Neural crest cell (in vitro differentiated cells): ENCODE data around the gene NOX3. TPM values are rescaled to one million over a fixed set of nuclear protein-coding genes. Genes with fewer than 3 reads are reported as not detected.

Experiments used
- DNase-seq: peaks from one replicate; pipeline ENCODE4 v3.0.0; 2021; ENCODE audit warnings: low read depth, mixed read lengths, low spot score
- H3K27ac Mint-ChIP-seq: one replicate; pipeline ENCODE4 v1.8.0; 2021; ENCODE audit warnings: mild to moderate bottlenecking, mixed read lengths; ENCODE audit not compliant: unreplicated experiment
- H3K27me3 Mint-ChIP-seq: 2 replicates; pipeline ENCODE4 v1.8.0; 2021; ENCODE audit warnings: low read depth, mild to moderate bottlenecking, mixed read lengths
- H3K36me3 Mint-ChIP-seq: 2 replicates; pipeline ENCODE4 v1.8.0; 2021; ENCODE audit warnings: low read depth, mild to moderate bottlenecking, mixed read lengths
- H3K4me1 Mint-ChIP-seq: 2 replicates; pipeline ENCODE4 v1.8.0; 2021; ENCODE audit warnings: mixed read lengths
- H3K4me3 Mint-ChIP-seq: one replicate; pipeline ENCODE4 v1.8.0; 2021; ENCODE audit warnings: mild to moderate bottlenecking, mixed read lengths
- H3K9me3 Mint-ChIP-seq: 2 replicates; pipeline ENCODE4 v1.8.0; 2021; ENCODE audit warnings: mixed read lengths
- total RNA-seq: library from RNA; stranded (reverse); gene quantifications from 2 replicates; pipeline ENCODE4 v1.2.1, GENCODE V29; 2021
- TF ChIP-seq, protein P1 (sequence below): fragments of 200-600 bp; sonication (generic); conservative IDR thresholded peaks from 2 replicates; pipeline ENCODE4 v1.5.0; 2021; ENCODE audit warnings: antibody characterized with exemption, mild to moderate bottlenecking

Gene NOX3
- total RNA-seq, 1 donor from 2014 or later, result not detected

DNA sequence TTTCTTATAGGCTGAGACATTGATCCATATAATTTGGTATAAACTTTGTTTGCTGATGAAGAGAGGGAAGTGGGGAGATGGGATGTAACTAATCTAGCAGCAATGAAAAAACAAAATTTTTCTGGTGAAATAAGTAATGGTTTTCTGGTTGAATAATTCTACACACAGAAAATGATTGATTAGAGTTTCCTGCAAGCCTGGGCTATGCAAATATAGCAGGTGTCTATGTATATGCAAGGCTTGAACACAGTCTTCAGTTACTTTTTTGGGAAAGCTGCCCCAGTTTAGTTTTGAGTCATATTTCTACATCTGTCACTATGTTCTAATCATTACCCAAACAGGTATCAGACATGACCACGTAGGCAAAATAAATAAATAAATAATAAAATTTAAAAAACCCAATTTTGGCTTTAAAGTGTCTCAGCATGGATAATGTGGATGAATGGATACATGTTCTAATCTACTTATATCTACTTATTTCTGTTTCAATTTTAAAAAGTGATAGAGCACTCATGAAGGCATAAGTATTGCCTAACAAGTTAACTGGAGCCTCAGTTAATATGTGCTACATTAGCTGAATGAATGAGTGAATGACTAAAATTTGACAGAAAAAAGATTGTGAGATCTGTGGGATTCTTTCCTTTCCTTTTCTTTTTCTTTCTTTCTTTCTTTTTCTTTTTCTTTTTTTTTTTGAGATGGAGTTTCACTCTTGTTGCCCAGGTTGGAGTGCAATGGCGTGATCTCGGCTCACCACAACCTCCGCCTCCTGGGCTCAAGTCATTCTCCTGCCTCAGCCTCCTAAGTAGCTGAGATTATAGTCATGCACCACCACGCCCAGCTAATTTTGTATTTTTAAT lies 104.1 kb downstream of the NOX3 start:
- Mint-ChIP-seq H3K27me3 (no peaks in the 10 kb centered on the region), H3K4me3 (no peak overlapping the region), H3K27ac (no peak overlapping the region), H3K4me1 (no peaks in the 10 kb centered on the region), H3K36me3 (peaks cover 9% of the 10 kb centered on the region), H3K9me3 (peaks cover 29% of the 10 kb centered on the region)
- TF ChIP-seq, protein P1, sequence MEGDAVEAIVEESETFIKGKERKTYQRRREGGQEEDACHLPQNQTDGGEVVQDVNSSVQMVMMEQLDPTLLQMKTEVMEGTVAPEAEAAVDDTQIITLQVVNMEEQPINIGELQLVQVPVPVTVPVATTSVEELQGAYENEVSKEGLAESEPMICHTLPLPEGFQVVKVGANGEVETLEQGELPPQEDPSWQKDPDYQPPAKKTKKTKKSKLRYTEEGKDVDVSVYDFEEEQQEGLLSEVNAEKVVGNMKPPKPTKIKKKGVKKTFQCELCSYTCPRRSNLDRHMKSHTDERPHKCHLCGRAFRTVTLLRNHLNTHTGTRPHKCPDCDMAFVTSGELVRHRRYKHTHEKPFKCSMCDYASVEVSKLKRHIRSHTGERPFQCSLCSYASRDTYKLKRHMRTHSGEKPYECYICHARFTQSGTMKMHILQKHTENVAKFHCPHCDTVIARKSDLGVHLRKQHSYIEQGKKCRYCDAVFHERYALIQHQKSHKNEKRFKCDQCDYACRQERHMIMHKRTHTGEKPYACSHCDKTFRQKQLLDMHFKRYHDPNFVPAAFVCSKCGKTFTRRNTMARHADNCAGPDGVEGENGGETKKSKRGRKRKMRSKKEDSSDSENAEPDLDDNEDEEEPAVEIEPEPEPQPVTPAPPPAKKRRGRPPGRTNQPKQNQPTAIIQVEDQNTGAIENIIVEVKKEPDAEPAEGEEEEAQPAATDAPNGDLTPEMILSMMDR, result no peak
- DNase-seq, result no peak

DNA sequence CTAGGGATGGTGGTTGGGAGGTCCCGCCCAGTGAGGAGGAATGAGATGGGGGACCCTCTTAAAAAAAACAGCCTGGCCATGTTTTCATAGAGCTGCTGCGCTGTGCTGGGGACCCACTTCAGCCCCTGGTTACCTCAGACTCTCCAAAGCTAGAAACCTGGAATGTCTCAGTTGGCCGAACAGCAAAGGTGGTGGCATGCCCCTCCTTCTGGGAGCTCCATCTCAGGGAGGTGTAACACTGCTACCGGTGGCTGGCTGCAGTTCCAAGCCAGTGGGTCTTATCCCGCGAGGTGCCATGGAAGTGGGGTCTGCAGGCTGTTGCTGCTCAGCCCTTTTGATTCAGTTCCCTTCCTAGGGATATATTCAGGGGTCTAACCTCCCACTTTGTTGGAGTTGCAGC lies 105.7 kb downstream of the NOX3 start:
- no peak for DNase-seq
- peaks cover 12% of the 10 kb centered on the region for H3K36me3 Mint-ChIP-seq
- no peaks in the 10 kb centered on the region for H3K27me3 Mint-ChIP-seq
- H3K27ac Mint-ChIP-seq, result no peak overlapping the region
- no peak overlapping the region for H3K4me3 Mint-ChIP-seq
- TF ChIP-seq, protein P1, result no peak
- H3K9me3 Mint-ChIP-seq, result peaks cover 36% of the 10 kb centered on the region
- no peaks in the 10 kb centered on the region for H3K4me1 Mint-ChIP-seq

DNA sequence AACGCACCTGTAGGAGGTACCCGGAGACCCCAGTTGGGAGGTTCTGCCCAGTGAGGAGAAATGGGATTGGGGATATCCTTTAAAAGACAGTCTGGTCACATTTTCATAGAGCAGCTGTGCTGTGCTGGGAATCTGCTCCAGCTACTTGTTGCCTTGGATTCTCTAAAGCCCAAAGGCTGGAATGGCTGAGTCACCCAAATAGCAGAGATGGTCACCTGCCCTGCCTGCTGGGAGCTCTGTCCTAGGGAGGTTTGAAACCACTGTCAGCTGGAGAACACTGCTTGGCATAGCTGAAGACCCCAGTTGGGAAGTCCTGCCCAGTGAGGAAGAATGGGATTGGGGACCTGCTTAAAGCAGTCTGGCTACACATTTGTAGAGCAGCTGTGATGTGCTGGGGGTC lies 106.5 kb downstream of the NOX3 start:
- no peaks in the 10 kb centered on the region for H3K27me3 Mint-ChIP-seq
- no peak overlapping the region for H3K27ac Mint-ChIP-seq
- H3K4me3 Mint-ChIP-seq, result no peak overlapping the region
- peaks cover 7% of the 10 kb centered on the region for H3K36me3 Mint-ChIP-seq
- no peaks in the 10 kb centered on the region for H3K4me1 Mint-ChIP-seq
- peaks cover 34% of the 10 kb centered on the region for H3K9me3 Mint-ChIP-seq
- TF ChIP-seq, protein P1, result no peak
- DNase-seq, result no peak

GRCh38 chr6:155347800-155348199 lies 107.8 kb downstream of the NOX3 start:
- Mint-ChIP-seq H3K4me3 (no peak overlapping the region), H3K4me1 (no peaks in the 10 kb centered on the region), H3K9me3 (peaks cover 31% of the 10 kb centered on the region), H3K27me3 (no peaks in the 10 kb centered on the region), H3K27ac (no peak overlapping the region), H3K36me3 (peaks cover 7% of the 10 kb centered on the region)
- TF ChIP-seq, protein P1, result no peak
- no peak for DNase-seq

GRCh38 chr6:155346957-155347356 lies 108.7 kb downstream of the NOX3 start:
- TF ChIP-seq, protein P1, result no peak
- no peak overlapping the region for H3K4me3 Mint-ChIP-seq
- H3K4me1 Mint-ChIP-seq, result no peaks in the 10 kb centered on the region
- no peak overlapping the region for H3K27ac Mint-ChIP-seq
- H3K9me3 Mint-ChIP-seq, result peaks cover 31% of the 10 kb centered on the region
- no peaks in the 10 kb centered on the region for H3K27me3 Mint-ChIP-seq
- peaks cover 7% of the 10 kb centered on the region for H3K36me3 Mint-ChIP-seq
- DNase-seq, result no peak

Other genes with a start within 250 kb of the NOX3 start
- not detected in 2 replicates for gene CLDN20, start 191.8 kb downstream of the NOX3 start, total RNA-seq
- 26.8 and 30.5 TPM in 2 replicates for gene TFB1M, start 141.4 kb downstream of the NOX3 start, total RNA-seq